GM19351 (cell line): ENCODE measurements around the gene EPHA4.

Source experiments
- ATAC-seq: cut with Tn5 transposase; IDR thresholded peaks from one replicate; pipeline ENCODE4 v1.9.1; 2021; ENCODE audit warnings: mild to moderate bottlenecking, moderate library complexity; ENCODE audit not compliant: unreplicated experiment

Gene EPHA4

GRCh38 chr2:221546505-221547225 is 25.4 kb downstream of the EPHA4 start:
- ATAC-seq = no peak

DNA sequence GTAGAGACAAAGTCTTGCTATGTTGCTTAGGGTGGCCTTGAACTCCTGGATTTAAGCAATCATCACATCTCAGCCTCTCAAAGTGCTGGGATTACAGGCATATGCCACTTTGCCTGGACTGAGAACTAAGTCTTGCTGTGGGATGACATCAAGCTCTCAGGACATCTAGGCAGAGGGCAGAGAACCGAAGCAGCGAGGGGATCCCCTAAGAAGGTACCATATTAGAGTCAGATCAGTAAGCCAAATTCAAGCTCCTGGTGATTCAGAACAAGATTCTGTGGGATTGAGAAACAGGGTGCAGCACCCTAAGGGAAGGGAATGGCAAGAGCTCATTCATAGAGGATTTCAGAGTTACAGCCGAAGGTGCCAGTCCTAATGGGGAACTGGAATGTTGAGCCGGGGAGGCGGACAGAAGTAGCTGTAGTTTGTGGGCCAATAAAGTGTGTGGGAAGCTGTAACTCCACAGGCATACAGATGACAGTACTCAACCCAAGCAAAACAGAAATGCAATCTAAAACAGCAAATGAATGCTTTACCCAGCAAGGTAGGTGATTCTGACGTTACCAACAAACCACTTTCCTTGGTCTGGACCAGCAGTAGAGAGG is 30.9 kb downstream of the EPHA4 start:
- no peak for ATAC-seq

DNA sequence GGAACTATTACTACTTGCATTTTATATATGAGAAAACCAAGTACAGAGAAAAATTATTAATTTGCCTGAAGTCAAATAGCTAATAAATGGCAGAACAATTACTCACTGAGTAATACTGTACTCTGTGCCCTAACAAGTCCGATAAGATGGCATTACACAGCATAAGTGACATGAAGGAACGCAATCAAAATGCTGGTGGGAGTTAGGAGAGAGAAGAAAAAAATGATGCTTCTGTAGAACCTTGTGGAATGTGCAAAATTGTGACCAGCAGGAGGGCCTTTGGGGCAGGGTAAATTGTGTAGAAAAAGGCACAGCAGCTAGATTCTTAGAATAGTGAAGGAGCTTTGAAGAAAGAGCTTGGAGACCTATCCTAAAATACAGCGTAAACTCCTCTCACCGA is 32.9 kb downstream of the EPHA4 start:
- no peak for ATAC-seq

DNA sequence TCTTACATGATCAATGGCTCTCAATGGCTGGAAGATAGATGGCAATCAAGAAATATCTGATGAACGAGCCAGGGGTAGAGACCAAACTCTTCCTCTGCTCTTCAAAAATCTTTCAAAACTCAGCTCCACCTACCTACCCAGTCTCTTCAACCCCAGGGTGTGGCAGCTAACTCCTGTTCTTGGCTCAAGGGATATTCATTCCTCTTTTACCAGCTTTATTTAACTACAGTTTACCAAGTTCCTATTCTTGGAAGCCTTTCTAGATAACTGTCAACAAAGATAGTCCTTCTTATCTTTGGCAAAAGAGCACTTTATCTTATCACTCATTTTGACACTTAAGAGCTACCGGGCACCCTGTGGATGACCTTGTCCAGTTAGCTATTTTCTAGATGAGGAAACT is 36.3 kb downstream of the EPHA4 start:
- ATAC-seq = no peak

GRCh38 chr2:221533299-221533698 is 38.8 kb downstream of the EPHA4 start:
- no peak for ATAC-seq

- ATAC-seq = no peak
Measured at GRCh38 chr2:221532641-221533040, 39.5 kb downstream of the EPHA4 start.

GRCh38 chr2:221530653-221531037 is 41.5 kb downstream of the EPHA4 start:
- no peak for ATAC-seq

- ATAC-seq = no peak
Measured at GRCh38 chr2:221529943-221530652, 42.0 kb downstream of the EPHA4 start.

DNA sequence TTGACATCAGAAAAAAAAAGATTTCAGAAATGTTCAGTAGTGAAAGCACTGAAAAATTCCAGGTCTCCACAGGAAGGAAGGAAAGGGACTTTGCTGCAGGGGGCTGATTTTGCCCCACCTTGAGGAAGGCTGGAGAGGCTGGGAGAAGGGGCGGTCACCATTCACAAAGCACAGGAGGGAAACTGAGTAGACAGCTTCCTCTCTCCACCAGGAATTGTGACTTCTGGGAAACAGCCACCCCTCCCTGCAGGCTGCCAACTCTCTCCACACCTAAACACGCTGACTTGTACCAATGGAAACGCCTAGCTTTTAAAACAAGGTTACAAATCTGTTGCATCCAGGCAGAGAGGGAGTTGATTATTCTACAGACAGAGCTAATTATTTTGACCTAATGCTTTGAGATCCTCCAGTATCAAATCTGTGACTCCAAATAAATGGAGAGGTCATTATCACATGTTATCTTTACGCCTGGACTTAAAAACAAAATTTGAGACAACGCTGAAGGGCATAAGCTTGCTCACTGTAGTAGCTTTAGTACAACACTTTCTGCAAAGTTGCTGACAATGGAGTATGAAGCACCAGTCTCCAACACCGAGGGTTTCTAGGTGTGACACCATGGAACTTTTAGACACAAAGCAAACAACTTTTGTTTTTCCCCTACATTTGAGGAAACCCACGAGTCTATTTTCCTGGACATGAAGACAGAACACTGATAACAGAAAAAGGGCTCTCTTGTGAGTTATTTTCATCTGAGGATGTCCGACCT is 42.7 kb downstream of the EPHA4 start:
- ATAC-seq = no peak

DNA sequence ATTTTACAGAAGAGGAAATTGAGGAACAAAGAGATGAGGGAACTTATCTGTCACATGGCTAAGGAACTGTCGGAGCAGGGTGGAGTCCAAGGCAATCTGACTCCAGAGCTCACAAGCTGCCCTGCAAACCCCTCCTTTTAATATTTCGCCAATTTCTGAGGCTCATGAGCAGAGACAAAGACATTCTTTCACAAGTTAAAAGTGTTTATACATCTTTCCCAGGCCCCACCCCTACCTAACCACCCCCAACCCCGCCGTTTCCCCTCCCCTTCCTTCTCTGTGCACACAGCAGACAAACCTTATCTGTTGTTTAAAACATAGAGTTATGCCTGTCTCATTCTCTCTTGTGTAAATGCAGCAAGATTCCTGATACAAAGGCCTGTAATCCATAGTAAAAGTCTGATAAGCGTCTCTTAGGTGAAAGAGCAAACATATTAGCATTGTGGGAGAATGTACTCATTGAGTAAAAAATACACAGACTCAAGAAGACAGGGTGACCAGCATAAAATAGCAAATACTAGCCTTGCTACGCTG is 44.3 kb downstream of the EPHA4 start:
- ATAC-seq = no peak

GRCh38 chr2:221524158-221524557 is 47.9 kb downstream of the EPHA4 start:
- ATAC-seq = no peak

DNA sequence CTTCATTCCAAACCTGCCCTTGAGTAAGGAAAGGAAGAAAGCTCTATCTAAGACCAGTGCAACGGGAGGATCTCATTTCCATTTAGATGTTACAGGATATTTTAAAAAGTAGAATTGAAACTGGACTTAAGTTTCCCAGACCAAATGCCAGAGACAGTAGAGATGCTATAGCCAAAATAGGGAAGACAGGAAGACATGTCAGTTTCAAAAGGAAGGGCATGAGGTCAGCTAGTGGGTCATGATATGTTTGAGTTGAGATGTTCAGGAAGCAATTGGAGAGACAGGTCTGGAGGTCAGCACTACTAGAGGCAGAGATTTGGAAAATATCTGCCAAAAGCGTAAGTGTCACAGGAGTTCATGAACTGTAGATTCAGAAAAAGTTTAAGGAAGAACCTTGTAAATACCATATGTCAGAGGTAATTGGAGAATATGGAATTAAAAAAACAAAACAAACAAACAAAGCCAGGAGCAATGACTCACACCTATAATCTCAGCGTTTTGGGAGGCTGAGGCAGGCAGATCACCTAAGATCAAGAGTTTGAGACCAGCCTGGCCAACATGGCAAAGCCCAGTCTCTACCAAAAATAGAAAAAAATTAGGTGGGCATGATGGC is 50.8 kb downstream of the EPHA4 start:
- no peak for ATAC-seq

DNA sequence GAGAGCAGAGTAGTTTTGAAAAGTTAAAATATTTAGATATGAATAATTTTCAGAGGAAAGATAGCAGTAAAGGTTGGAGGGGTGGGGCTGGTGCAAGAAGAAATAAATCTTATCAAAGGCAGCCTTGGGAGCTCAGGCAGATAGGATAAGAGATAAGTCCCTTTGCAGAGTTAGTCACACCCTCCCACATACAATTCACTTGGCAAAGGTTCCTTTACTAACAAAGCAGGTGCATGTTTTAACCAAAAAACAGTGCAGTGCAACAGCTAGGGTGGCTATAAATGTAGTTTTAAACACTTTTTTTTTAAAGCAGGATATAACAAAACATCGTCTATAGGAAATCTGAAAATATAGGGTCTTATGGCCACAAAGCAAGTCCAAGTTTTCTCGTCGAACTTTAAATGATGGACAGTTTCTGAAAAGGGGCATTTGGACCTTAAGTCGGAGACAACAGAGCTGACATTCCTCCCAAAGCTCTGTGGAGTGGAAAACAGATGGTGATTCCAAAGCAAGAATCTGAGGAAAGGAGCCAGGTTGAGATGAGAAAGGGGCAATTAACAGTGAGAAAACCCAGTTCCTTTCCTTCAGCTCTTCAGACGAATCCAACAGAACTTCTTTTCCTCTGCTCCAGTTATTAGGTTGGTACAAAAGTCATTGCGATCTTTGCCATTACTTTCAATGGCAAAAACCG is 53.0 kb downstream of the EPHA4 start:
- no peak for ATAC-seq

- peak; percentile 60 for ATAC-seq
Measured at GRCh38 chr2:221518201-221518934, 53.7 kb downstream of the EPHA4 start.

GRCh38 chr2:221517696-221518151 is 54.4 kb downstream of the EPHA4 start:
- ATAC-seq = peak; percentile 89

DNA sequence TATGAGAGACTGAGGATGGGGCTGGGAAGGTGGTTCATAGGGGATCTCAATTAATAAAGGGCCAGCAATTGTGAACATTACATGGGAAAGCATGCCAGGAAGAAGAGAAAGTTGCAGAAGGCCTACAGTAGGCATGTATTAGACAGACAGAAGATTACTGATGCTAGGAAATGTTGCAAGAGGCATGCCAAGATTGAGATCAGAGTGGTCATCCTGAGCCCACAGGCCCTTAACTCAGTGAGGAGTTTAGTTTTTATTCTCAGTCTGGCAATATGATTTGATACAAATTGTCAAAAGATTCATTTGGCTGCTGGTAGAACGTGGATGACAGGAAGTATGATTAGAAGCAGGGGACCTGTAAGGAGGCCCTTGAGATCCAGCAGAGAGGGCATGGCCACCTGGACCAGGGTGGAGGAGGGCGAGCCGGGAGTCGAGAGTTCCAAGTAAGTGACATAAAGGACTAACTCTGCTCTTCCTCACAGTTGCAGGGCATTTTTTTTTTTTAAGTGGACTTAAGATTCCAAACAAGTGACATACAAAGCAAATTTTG is 54.9 kb downstream of the EPHA4 start:
- ATAC-seq = no peak

- ATAC-seq = no peak
Measured at GRCh38 chr2:221515864-221516263, 56.2 kb downstream of the EPHA4 start.

- no peak for ATAC-seq
Measured at GRCh38 chr2:221514305-221515040, 57.6 kb downstream of the EPHA4 start.
